ENCODE data around the gene PLTP.
"Not testable (repeated sequence)": the region's sequence is repeated elsewhere in the genome, so short reads cannot be mapped to it uniquely, and the experiment has no call there.

PLTP gene
- long read RNA-seq, donor 1, transcript PLTP-203 (16 exons, 1,743 nt): major isoform, 43 of 53 reads
- long read RNA-seq, donor 1, partial matches to known transcripts: 8 of 53 reads
- long read RNA-seq, donor 1, other reads (novel, unspliced or antisense): 0 of 53 reads
- long read RNA-seq, donor 2, transcript PLTP-203 (16 exons, 1,743 nt): major isoform, 35 of 46 reads
- long read RNA-seq, donor 2, partial matches to known transcripts: 5 of 46 reads
- long read RNA-seq, donor 2, other reads (novel, unspliced or antisense): 0 of 46 reads
- long read RNA-seq, donor 3, transcript PLTP-203 (16 exons, 1,743 nt): major isoform, 25 of 72 reads
- long read RNA-seq, donor 3, partial matches to known transcripts: 46 of 72 reads
- long read RNA-seq, donor 3, other reads (novel, unspliced or antisense): 0 of 72 reads
- long read RNA-seq, donor 4, transcript PLTP-203 (16 exons, 1,743 nt): major isoform, 25 of 31 reads
- long read RNA-seq, donor 4, partial matches to known transcripts: 5 of 31 reads
- long read RNA-seq, donor 4, other reads (novel, unspliced or antisense): 0 of 31 reads
- long read RNA-seq, donor 5, transcript PLTP-203 (16 exons, 1,743 nt): major isoform, 32 of 45 reads
- long read RNA-seq, donor 5, transcript PLTP-204 (14 exons, 1,420 nt): minor isoform, 6 of 45 reads
- long read RNA-seq, donor 5, partial matches to known transcripts: 5 of 45 reads
- long read RNA-seq, donor 5, other reads (novel, unspliced or antisense): 0 of 45 reads
- long read RNA-seq, donor 6, transcript PLTP-203 (16 exons, 1,743 nt): major isoform, 41 of 63 reads
- long read RNA-seq, donor 6, partial matches to known transcripts: 16 of 63 reads
- long read RNA-seq, donor 6, other reads (novel, unspliced or antisense): 0 of 63 reads
- long read RNA-seq, donor 7, transcript PLTP-203 (16 exons, 1,743 nt): major isoform, 66 of 91 reads
- long read RNA-seq, donor 7, partial matches to known transcripts: 20 of 91 reads
- long read RNA-seq, donor 7, other reads (novel, unspliced or antisense): 0 of 91 reads
- long read RNA-seq, donor 8, transcript PLTP-203 (16 exons, 1,743 nt): major isoform, 45 of 49 reads
- long read RNA-seq, donor 8, partial matches to known transcripts: 0 of 49 reads
- long read RNA-seq, donor 8, other reads (novel, unspliced or antisense): 0 of 49 reads

GRCh38 chr20:45911486-45912343 lies at the start of gene PLTP:
PLTP (minus strand) TSS chr20:45912155; CDS start chr20:45911452, 703 bp downstream.
- peak; percentile 80 for DNase-seq

GRCh38 chr20:45959956-45960630 lies 48.1 kb upstream of the PLTP start:
- DNase-seq: no peak

- DNase-seq: no peak
Observed at GRCh38 chr20:45959126-45959525, 47.2 kb upstream of the PLTP start.

GRCh38 chr20:45958593-45958992 lies 46.6 kb upstream of the PLTP start:
- DNase-seq: no peak

- no peak for DNase-seq
Observed at GRCh38 chr20:45957021-45957941, 45.3 kb upstream of the PLTP start.

- not testable (repeated sequence) for DNase-seq
Observed at GRCh38 chr20:45956326-45956725, 44.4 kb upstream of the PLTP start.

GRCh38 chr20:45953672-45954071 lies 41.7 kb upstream of the PLTP start:
- no peak for DNase-seq

GRCh38 chr20:45952861-45953260 lies 40.9 kb upstream of the PLTP start:
- no peak for DNase-seq

GRCh38 chr20:45951925-45952834 lies 40.2 kb upstream of the PLTP start:
- DNase-seq: no peak

GRCh38 chr20:45950330-45950646 lies 38.3 kb upstream of the PLTP start:
- DNase-seq: no peak

- DNase-seq: no peak
Observed at GRCh38 chr20:45949542-45950329, 37.8 kb upstream of the PLTP start.

GRCh38 chr20:45948742-45949541 lies 37.0 kb upstream of the PLTP start:
- DNase-seq: no peak

- no peak for DNase-seq
Observed at GRCh38 chr20:45948261-45948733, 36.3 kb upstream of the PLTP start.

- no peak for DNase-seq
Observed at GRCh38 chr20:45947110-45947866, 35.3 kb upstream of the PLTP start.

GRCh38 chr20:45946149-45946970 lies 34.4 kb upstream of the PLTP start:
- DNase-seq: no peak
